Measurements from ENCODE around the gene GID4.
A peak's percentile ranks its signal among the peaks of the same experiment; 100 is the strongest.

DNA sequence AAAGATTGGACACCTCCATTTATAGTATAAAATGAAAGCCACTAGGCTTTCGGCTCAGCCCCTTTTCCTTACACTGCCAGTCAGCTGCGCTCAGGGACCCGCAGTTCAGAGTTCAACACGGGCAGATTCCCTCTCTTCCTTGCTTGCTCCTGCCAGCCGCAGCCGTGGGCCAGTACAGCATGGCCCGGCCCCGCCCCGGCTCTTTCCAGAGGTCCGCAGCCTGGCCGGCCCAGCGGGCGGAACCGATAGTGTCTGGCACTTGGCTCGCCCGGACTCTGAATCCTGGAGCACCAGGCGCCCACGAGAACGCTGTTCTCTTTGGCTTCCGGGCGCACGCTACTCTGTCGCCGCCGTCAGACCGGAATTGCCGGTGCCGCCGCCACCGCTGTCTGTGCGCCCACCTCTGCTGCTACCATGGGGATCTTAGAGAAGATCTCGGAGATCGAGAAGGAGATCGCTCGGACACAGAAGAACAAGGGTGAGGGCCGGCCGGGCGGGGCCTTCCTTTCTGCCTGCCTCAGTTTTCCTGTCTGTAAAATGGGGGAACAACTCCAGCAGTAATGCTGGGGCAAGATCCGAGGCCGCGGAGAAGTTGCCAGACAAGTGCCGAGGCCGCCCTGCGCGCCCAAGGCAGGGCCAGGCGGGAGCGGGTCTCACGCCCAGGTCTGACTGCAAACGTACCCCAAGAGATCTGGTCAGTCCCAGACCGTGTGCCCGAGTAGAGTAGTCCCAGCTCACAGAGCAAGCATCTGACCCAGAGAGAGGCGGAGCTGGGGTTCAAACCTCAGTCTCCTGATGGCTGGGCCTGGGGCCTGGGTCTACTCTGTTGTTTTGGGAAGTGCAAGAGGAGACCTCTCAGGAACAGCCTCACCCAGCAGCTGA is 48.6 kb downstream of the GID4 start, which contains the start of gene DRG2:
- TF ChIP-seq, protein P1, sequence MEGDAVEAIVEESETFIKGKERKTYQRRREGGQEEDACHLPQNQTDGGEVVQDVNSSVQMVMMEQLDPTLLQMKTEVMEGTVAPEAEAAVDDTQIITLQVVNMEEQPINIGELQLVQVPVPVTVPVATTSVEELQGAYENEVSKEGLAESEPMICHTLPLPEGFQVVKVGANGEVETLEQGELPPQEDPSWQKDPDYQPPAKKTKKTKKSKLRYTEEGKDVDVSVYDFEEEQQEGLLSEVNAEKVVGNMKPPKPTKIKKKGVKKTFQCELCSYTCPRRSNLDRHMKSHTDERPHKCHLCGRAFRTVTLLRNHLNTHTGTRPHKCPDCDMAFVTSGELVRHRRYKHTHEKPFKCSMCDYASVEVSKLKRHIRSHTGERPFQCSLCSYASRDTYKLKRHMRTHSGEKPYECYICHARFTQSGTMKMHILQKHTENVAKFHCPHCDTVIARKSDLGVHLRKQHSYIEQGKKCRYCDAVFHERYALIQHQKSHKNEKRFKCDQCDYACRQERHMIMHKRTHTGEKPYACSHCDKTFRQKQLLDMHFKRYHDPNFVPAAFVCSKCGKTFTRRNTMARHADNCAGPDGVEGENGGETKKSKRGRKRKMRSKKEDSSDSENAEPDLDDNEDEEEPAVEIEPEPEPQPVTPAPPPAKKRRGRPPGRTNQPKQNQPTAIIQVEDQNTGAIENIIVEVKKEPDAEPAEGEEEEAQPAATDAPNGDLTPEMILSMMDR (IDR thresholded peaks at IDR 0.05) = no peak
- peak; percentile 48 for TF ChIP-seq POLR2A (IDR thresholded peaks at IDR 0.05)
- no peak for TF ChIP-seq EP300 (IDR thresholded peaks at IDR 0.05)
